Keratinocyte (primary cell): ENCODE measurements around the gene TMEM184A.

Experiments
- EZH2 ChIP-seq: IDR thresholded peaks from one replicate; pipeline ENCODE4 v1.6.1; 2012; ENCODE audit warnings: inconsistent platforms, mild to moderate bottlenecking, low read length, moderate library complexity
- TF ChIP-seq, protein P1 (sequence below), 3 experiments: IDR thresholded peaks in 1 of 3; conservative IDR thresholded peaks in 1 of 3; optimal IDR thresholded peaks in 1 of 3; 2 replicates in 2 of 3; 3 replicates in 1 of 3; pipeline versions ENCODE3 to v1.5.1; 2011; ENCODE audit warnings: low read length in 3 of 3, mild to moderate bottlenecking in 3 of 3, moderate library complexity in 2 of 3, control low read depth in 1 of 3, inconsistent platforms in 1 of 3; ENCODE audit not compliant: insufficient read depth in 2 of 3; ENCODE audit errors: extremely low read depth in 1 of 3

DNA sequence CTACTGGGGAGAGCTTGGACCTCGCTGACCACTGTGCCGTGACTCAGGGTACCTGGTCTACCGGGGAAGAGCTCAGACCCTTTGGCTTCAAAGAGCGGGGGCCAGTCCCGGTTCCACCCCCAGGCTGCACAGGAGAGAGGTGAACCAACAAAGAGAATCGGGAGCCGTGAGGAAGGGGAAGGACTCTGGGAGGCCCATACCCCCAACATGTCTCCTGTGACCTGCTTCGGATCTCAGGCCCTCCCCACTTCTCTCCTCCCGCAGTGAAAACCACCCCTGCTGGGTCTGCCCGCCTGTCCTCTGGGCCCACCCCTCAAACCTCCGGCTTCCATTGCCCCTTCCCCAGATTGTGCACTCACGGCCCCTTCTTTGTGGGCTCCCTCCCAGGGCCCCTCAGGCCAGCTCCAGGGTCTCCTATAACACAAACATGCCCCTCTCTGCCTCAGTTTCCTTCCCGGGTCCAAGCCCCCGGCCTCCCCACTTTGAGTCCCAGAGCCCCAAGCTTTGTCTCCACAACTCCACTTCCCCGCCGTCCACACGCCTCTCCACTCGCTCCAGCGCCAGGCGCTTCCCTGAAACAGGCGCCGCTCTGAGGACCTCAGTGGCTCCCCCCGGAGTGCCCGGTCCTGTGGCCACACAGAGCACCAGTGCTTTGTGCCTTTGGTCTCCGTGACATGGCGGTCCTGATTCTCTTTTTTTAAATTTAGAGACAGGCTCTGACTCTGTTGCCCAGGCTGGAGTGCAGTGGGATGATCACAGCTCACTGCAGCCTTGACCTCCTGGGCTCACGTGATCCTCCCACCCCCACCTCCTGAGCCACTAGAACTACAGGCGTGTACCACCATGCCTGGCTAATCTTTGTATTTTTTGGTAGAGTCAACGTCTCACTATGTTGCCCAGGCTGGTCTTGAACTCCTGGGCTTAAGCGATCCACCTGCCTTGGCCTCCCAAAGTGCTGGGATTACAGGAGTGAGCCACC, 44.3 kb downstream of the TMEM184A start:
- TF ChIP-seq, protein P1, sequence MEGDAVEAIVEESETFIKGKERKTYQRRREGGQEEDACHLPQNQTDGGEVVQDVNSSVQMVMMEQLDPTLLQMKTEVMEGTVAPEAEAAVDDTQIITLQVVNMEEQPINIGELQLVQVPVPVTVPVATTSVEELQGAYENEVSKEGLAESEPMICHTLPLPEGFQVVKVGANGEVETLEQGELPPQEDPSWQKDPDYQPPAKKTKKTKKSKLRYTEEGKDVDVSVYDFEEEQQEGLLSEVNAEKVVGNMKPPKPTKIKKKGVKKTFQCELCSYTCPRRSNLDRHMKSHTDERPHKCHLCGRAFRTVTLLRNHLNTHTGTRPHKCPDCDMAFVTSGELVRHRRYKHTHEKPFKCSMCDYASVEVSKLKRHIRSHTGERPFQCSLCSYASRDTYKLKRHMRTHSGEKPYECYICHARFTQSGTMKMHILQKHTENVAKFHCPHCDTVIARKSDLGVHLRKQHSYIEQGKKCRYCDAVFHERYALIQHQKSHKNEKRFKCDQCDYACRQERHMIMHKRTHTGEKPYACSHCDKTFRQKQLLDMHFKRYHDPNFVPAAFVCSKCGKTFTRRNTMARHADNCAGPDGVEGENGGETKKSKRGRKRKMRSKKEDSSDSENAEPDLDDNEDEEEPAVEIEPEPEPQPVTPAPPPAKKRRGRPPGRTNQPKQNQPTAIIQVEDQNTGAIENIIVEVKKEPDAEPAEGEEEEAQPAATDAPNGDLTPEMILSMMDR (optimal IDR thresholded peaks at IDR 0.05 in 1 of 3, IDR thresholded peaks at IDR 0.05 in 1 of 3, conservative IDR thresholded peaks at IDR 0.05 in 1 of 3; ENCODE audit: extremely low read depth in 1 of 3, insufficient read depth in 2 of 3, low read length in 3 of 3), result no peak
- no peak for TF ChIP-seq EZH2
